Globus pallidus (tissue), 1 donor: ENCODE measurements around the gene VAV2.

Source experiments
- DNase-seq: peaks from one replicate; pipeline ENCODE4 v3.0.0-alpha.2; 2015; ENCODE audit warnings: low spot score

VAV2 gene

DNA sequence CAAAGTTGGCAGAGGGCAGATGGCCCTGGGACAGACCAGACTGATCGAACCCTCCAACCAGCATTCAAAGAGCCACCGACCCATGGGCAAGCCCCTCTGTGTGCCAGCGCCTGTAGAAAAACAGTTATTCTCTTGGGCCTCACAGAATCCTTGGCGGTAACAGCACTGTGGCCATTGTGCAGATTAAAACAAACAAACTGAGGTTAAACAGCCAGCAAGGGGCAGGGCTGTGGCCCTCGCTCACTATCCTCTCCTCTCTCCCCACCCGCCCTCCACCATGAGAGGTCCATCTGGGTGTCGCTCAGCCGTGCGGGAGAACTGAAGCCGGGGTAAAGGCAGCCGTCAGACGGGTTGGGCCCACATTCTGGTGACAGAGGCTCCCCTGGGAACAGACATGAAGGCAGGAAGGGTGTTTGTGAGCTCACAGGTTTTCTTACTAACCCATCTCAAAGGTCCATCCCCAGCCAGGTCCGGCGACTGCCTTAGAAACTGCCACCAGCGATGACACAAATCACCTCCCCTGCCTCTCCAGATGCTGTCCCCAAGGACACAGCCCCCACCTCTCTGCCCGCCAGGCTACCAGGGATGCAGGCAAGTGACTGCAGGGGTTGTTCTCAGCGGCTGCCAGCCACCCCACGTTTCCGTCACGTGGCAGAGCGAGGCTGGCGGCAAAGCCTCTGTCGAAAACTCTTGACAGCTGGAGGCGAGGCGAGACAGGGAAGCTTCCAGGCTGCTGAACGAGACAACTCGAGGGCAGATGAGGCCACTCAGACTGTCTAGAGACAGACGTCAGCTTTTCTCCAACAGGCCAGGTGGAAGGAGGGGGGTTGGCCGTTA lies 178.2 kb downstream of the VAV2 start:
- no peak for DNase-seq

GRCh38 chr9:133812941-133813748 lies 179.0 kb downstream of the VAV2 start:
- DNase-seq, result no peak

DNA sequence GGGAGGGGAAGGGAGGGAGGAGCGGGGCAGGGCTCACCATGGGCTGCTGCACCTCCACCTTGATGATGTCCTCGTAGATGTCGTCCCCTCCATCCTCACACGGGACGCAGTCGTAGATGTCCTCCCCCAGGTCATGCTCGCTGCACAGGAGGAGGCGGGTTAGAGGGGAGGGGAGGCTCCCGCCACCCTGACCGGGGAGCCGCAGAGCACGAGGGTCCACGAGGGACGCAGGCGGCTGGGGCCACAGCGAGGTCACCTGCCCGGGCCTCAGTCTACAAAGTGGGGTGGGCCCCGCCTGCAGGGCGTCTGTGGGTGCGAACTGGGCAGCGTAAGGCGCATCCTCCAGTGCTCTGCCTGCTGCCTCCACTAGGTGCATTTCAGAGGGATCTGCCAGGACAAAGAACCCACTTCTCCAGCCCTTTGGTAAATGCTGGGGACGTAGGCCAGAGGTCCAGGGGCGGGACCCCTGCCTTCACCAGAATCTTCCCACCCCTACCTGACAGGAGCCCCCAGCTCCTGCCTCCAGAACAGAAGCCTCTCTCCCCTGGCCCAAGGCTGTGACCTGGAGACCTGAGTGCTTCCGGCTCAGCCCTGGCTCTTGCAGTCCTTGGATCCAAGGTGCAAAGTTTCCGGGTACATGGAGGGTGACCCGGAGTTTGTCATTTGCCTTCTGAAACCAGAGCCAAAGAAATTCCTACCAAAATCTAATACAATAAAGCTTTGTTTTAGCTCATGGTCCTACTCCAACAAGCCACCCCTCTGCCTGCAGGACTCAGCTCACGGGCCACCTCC lies 179.9 kb downstream of the VAV2 start:
- no peak for DNase-seq

GRCh38 chr9:133811471-133811870 lies 180.7 kb downstream of the VAV2 start:
- DNase-seq, result no peak

DNA sequence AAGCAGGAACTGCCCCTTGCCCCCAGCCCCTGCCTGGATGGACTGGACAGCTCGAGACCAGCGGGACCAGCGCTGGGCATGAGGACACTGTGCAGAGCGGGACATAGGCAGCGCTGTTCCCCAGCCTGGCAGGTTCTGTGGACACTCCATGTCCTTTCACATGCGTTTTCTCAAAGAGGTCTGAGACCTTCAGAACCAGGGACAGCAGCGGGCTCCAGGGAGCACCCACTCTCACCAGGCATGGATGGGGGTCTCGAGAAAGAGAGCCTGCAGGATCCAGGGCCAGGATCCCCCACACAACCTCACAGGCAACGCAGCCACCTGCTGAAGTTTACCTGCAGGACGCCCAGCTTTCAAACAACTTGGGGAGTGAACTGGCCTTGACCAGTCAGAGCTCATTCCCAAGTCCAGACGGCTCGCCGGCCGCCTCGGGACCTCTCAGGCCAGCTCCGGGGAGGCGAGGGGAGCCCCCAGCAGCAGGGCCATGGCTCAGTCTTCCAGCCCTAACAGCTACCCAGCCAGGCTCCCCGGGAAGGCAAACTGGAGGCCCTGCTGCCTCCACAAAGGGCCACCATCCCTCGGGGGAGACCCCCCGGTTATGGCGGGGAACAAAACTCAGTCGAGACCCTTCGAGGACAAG lies 181.4 kb downstream of the VAV2 start:
- no peak for DNase-seq

DNA sequence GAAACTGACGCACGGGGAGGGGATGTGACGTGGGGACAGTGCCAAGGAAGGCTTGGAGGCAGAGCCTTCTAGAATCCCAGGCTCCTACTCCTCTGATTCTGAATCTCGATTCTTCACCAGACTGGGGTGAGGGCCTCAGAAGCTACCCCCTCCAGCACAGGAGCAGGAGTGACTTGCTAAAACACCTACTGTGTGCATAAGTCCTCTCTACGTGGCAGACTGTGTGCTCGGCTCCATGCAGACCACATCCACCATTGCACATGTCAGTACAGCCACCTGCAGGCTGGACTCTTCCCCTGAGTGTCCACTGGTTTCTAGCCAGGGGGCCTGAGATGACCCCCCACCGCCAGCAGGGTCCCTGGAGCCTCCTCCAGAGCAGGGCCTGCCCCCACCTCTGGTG lies 182.8 kb downstream of the VAV2 start:
- DNase-seq, result no peak

GRCh38 chr9:133807818-133808217 lies 184.3 kb downstream of the VAV2 start:
- DNase-seq, result no peak

- DNase-seq, result no peak
These were observed 185.1 kb downstream of the VAV2 start for GRCh38 chr9:133807037-133807436.

DNA sequence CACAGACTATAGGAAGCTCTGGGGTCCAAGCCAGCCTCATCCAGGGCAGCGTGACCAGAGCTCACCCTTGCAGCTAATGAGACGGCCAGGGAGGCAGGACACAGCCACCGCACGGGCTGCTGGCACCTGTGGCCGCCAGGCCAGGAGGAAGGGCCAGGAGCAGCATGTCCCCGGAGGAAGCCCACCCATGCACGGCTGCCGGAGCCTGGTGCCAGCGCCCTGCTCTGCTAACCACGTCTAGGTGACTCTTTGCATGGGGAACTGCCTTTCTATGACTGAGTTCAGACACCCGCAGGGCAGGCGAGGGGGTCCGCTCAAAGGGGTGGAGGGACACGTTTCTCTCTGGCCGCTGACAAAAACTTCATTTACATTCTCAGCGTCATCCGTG lies 185.5 kb downstream of the VAV2 start:
- no peak for DNase-seq

- no peak for DNase-seq
These were observed 186.1 kb downstream of the VAV2 start for GRCh38 chr9:133805876-133806622.

GRCh38 chr9:133804199-133804598 lies 187.9 kb downstream of the VAV2 start:
- no peak for DNase-seq

DNA sequence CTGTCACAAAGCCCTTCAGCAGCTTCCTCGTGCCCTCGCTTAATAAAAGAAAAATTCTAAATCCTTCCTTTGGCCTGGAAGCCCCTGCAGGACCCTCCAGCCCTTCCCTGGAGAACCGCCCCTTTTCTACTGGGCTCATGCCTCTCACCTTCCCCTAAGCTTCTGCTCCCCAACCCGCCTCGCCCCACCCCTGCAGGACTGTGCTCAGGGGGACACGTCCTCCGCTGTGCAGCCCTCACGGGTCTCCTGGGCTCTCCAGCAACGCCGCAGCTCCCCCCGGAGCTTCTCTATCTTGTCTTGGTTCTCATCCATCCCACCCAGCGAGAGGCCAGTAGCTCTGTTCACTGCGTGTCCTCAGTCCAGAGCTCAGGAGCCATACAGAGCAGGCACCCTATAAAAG lies 188.4 kb downstream of the VAV2 start:
- DNase-seq, result no peak

DNA sequence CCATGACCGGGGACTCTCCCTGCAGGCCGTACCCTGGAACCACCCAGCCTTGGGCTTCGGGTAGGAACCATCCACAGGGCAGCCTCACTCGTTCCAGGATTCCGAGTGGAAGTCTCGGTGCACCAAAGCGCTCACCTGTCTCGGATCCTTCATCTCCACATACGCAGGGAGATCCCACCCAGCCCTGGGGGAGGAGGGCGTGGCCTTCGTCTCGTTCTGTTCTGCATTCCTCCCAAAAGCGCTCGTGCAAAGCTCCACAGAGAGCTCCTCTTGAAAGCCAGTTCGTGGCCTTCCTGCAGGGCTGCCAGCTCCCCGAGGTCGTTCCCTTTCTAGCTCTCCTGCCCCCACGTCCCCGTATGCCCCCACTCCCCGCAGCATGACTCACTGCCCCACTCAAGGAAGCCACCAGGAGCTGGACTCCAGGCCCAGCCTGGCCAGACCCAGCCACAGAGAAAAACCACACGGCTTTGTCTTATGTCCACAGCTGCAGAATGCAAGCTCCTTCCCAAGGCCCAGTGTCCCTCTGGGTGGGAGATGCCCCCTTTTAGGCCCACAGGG lies 189.0 kb downstream of the VAV2 start:
- DNase-seq, result no peak

GRCh38 chr9:133801739-133802138 lies 190.4 kb downstream of the VAV2 start:
- no peak for DNase-seq

- no peak for DNase-seq
These were observed 191.9 kb downstream of the VAV2 start for GRCh38 chr9:133800266-133800665.

DNA sequence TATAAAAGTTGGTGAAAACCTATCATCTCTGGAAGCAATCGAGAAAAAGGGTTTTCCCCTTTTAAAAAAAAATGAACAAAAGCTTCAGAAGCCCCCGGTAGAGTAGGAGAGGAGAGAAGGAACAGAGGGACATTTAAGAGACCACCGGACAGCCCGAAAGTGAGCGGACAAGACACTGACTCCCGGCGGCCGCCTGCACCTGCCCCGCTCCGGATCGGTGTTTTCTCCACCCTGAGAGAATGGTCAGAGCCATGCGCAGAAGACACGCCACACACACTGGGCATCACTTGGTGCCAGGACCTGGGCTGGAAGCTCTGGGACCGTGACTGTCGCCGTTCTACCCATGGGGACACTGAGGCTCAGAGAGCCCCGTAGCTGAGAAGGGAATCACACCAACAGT lies 192.4 kb downstream of the VAV2 start:
- DNase-seq, result no peak

- no peak for DNase-seq
These were observed 193.0 kb downstream of the VAV2 start for GRCh38 chr9:133799106-133799505.

DNA sequence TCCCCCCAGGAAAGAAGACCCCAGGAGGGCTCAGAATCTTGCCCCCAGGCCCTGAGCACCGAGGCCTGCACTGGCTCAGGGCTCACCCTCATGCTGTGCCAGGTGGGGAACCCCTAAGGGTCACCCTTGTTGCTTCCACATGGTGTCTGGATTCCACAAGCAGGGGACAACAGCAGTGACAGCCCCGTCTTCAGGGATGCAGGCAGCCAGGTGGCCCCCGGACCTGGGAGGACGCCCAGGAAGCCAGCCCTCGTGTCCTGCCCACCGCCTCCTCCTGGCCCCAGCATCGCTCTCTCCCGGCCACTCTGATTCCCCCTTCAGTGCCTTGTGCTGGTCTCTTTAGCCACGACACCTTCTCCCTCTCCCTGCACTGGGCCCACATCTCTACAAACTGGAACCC lies 194.0 kb downstream of the VAV2 start:
- DNase-seq, result no peak

GRCh38 chr9:133797406-133798105 lies 194.6 kb downstream of the VAV2 start:
- DNase-seq, result no peak

GRCh38 chr9:133796562-133796961 lies 195.6 kb downstream of the VAV2 start:
- no peak for DNase-seq
